ENCODE data around the gene LPAR6.

LPAR6 gene

GRCh38 chr13:48414501-48414900 lies 1.6 kb upstream of the LPAR6 start:
- no peak for DNase-seq

- DNase-seq, result no peak
Measured at GRCh38 chr13:48411841-48412531, 927 bp downstream of the LPAR6 start.

- DNase-seq, result no peak
Measured at GRCh38 chr13:48411147-48411794, 1.6 kb downstream of the LPAR6 start.

GRCh38 chr13:48410199-48410598 lies 2.7 kb downstream of the LPAR6 start:
- no peak for DNase-seq

GRCh38 chr13:48405875-48406274 lies 7.0 kb downstream of the LPAR6 start:
- no peak for DNase-seq

GRCh38 chr13:48404952-48405351 lies 8.0 kb downstream of the LPAR6 start:
- DNase-seq, result no peak

- no peak for DNase-seq
Measured at GRCh38 chr13:48403913-48404312, 9.0 kb downstream of the LPAR6 start.

- DNase-seq, result no peak
Measured at GRCh38 chr13:48403151-48403631, 9.7 kb downstream of the LPAR6 start.

- no peak for DNase-seq
Measured at GRCh38 chr13:48402325-48402932, 10.5 kb downstream of the LPAR6 start.

GRCh38 chr13:48401480-48401879 lies 11.4 kb downstream of the LPAR6 start:
- DNase-seq, result no peak

GRCh38 chr13:48400850-48401291 lies 12.0 kb downstream of the LPAR6 start:
- no peak for DNase-seq

GRCh38 chr13:48400090-48400694 lies 12.7 kb downstream of the LPAR6 start:
- DNase-seq, result no peak

- DNase-seq, result no peak
Measured at GRCh38 chr13:48398450-48399095, 14.3 kb downstream of the LPAR6 start.

- no peak for DNase-seq
Measured at GRCh38 chr13:48397744-48398143, 15.2 kb downstream of the LPAR6 start.

- DNase-seq, result no peak
Measured at GRCh38 chr13:48393698-48394085, 19.2 kb downstream of the LPAR6 start.

GRCh38 chr13:48393030-48393697 lies 19.7 kb downstream of the LPAR6 start:
- no peak for DNase-seq

- DNase-seq, result no peak
Measured at GRCh38 chr13:48391257-48391656, 21.7 kb downstream of the LPAR6 start.

- DNase-seq, result no peak
Measured at GRCh38 chr13:48386816-48387215, 26.1 kb downstream of the LPAR6 start.

- no peak for DNase-seq
Measured at GRCh38 chr13:48383384-48383783, 29.5 kb downstream of the LPAR6 start.

- no peak for DNase-seq
Measured at GRCh38 chr13:48380581-48380980, 32.3 kb downstream of the LPAR6 start.

GRCh38 chr13:48377857-48378256 lies 35.1 kb downstream of the LPAR6 start:
- no peak for DNase-seq

GRCh38 chr13:48370815-48371214 lies 42.1 kb downstream of the LPAR6 start:
- no peak for DNase-seq

GRCh38 chr13:48369988-48370387 lies 42.9 kb downstream of the LPAR6 start:
- DNase-seq, result no peak
